HFF-Myc (cell line): ENCODE data around the gene FBXW7.

Source experiments
- DNase-seq: peaks from one replicate; pipeline ENCODE4 v3.0.0-alpha.2; 2011; ENCODE audit warnings: low read depth; ENCODE audit errors: extremely low read depth
- H3K4me3 ChIP-seq: replicated peaks from 2 replicates; pipeline ENCODE4 v1.5.1; 2011; ENCODE audit warnings: low read depth, mild to moderate bottlenecking, control low read depth, low read length
- TF ChIP-seq, protein P1 (sequence below): IDR thresholded peaks from 2 replicates; pipeline ENCODE4 v1.5.1; 2012; ENCODE audit warnings: mild to moderate bottlenecking, low read depth, low read length, control low read depth; ENCODE audit errors: missing control alignments

Gene FBXW7

DNA sequence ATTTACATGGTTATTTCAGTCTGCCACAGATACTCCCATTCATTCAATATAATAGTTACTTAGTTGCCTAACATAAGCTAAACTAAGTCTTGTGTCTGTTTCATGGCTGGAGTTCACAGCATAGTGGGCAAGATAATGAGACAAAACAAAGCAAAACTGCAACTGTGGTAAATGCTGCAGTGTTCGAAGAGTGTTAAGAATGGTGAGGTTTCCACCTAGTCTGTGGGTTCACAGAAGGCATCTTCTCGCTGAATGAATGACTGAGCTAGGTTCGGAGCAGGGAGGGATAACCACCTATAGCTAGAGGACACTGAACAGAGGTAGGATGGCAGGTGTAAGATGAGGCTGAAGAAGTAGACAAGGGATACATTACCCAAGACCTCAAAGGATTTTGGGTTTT, 171.0 kb downstream of the FBXW7 start:
- H3K4me3 ChIP-seq: no peak overlapping the region
- DNase-seq: no peak
- TF ChIP-seq, protein P1, sequence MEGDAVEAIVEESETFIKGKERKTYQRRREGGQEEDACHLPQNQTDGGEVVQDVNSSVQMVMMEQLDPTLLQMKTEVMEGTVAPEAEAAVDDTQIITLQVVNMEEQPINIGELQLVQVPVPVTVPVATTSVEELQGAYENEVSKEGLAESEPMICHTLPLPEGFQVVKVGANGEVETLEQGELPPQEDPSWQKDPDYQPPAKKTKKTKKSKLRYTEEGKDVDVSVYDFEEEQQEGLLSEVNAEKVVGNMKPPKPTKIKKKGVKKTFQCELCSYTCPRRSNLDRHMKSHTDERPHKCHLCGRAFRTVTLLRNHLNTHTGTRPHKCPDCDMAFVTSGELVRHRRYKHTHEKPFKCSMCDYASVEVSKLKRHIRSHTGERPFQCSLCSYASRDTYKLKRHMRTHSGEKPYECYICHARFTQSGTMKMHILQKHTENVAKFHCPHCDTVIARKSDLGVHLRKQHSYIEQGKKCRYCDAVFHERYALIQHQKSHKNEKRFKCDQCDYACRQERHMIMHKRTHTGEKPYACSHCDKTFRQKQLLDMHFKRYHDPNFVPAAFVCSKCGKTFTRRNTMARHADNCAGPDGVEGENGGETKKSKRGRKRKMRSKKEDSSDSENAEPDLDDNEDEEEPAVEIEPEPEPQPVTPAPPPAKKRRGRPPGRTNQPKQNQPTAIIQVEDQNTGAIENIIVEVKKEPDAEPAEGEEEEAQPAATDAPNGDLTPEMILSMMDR: no peak

- no peak for DNase-seq
- no peak overlapping the region for H3K4me3 ChIP-seq
- TF ChIP-seq, protein P1: no peak
Measured at GRCh38 chr4:152364383-152364782, 171.5 kb downstream of the FBXW7 start.

- TF ChIP-seq, protein P1: no peak
- no peak for DNase-seq
Measured at GRCh38 chr4:152363904-152364303, 172.0 kb downstream of the FBXW7 start.

DNA sequence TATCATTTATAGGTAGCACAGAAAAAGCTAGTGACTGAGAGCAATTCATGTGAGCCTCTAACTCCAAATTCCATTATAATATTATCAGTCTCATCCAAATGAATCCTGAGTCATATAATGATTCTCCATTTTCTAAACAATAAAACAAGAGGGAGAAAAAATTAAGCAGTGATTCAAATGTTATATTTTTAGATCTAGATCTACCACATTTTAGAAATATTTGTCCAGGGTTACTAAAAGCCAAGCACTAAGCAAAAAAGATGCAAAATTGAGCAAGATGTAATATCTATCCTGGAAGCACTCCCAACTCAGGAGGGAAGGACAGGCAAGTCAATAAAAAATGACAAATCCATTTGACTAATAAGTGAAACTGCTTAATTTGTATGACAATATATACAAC, 172.8 kb downstream of the FBXW7 start:
- no peak overlapping the region for H3K4me3 ChIP-seq
- TF ChIP-seq, protein P1: no peak
- DNase-seq: no peak

More at GRCh38 chr4:152363904-152364303, 172.0 kb downstream of the FBXW7 start:
- no peak overlapping the region for H3K4me3 ChIP-seq

GRCh38 chr4:152360045-152360410, 175.9 kb downstream of the FBXW7 start:
- H3K4me3 ChIP-seq: no peak overlapping the region
- DNase-seq: no peak
- TF ChIP-seq, protein P1: no peak

GRCh38 chr4:152359208-152360044, 176.5 kb downstream of the FBXW7 start:
- TF ChIP-seq, protein P1: no peak
- DNase-seq: no peak
- H3K4me3 ChIP-seq: no peak overlapping the region
